KOPT-K1 (cell line): ENCODE results near the gene EWSR1.
A peak's percentile ranks its signal among the peaks of the same experiment; 100 is the strongest.
"Not testable (repeated sequence)": the region's sequence is repeated elsewhere in the genome, so short reads cannot be mapped to it uniquely, and the experiment has no call there.

ENCODE experiments used
- H3K27ac ChIP-seq: fragments of 200-600 bp; sonication (generic); 2 replicates; pipeline ENCODE4 v1.5.1; 2016; ENCODE audit warnings: antibody characterized with exemption, mild to moderate bottlenecking, low read depth, low read length; ENCODE audit not compliant: poor library complexity, severe bottlenecking
- H3K36me3 ChIP-seq: fragments of 200-600 bp; sonication (generic); 2 replicates; pipeline ENCODE4 v1.5.1; 2017; ENCODE audit warnings: antibody characterized with exemption, mild to moderate bottlenecking, low read length, moderate library complexity; ENCODE audit not compliant: insufficient read depth
- H3K9me3 ChIP-seq: fragments of 200-600 bp; sonication (generic); 2 replicates; pipeline ENCODE4 v1.5.1; 2017; ENCODE audit warnings: antibody characterized with exemption, low read length, mild to moderate bottlenecking; ENCODE audit not compliant: insufficient read depth, poor library complexity, severe bottlenecking

EWSR1 gene

GRCh38 chr22:29240481-29240880 lies 27.6 kb upstream of the EWSR1 start:
- not testable (repeated sequence) for H3K27ac ChIP-seq
- Histone ChIP-seq H3K36me3 (peaks cover 44% of the 10 kb centered on the region), H3K9me3 (peaks cover 51% of the 10 kb centered on the region)

- peaks cover 44% of the 10 kb centered on the region for H3K36me3 ChIP-seq
- H3K27ac ChIP-seq, result no peak overlapping the region
- H3K9me3 ChIP-seq, result peaks cover 48% of the 10 kb centered on the region
These were observed 24.1 kb upstream of the EWSR1 start for GRCh38 chr22:29243874-29244446.

GRCh38 chr22:29244785-29245625 lies 23.1 kb upstream of the EWSR1 start:
- H3K36me3 ChIP-seq, result peaks cover 36% of the 10 kb centered on the region
- peaks cover 38% of the 10 kb centered on the region for H3K9me3 ChIP-seq
- H3K27ac ChIP-seq, result peak overlapping the region; percentile 45

GRCh38 chr22:29245626-29246385 lies 22.3 kb upstream of the EWSR1 start:
- H3K36me3 ChIP-seq, result peaks cover 30% of the 10 kb centered on the region
- H3K9me3 ChIP-seq, result peaks cover 30% of the 10 kb centered on the region
- peak overlapping the region; percentile 45 for H3K27ac ChIP-seq

GRCh38 chr22:29247891-29248290 lies 20.2 kb upstream of the EWSR1 start:
- H3K9me3 ChIP-seq, H3K27ac ChIP-seq: not testable (repeated sequence)
- peaks cover 12% of the 10 kb centered on the region; the same call in 1 of the 2 replicates for H3K36me3 ChIP-seq

- Histone ChIP-seq H3K36me3 (no peaks in the 10 kb centered on the region), H3K27ac (no peak overlapping the region), H3K9me3 (no peaks in the 10 kb centered on the region)
These were observed 16.8 kb upstream of the EWSR1 start for GRCh38 chr22:29251265-29251664.

GRCh38 chr22:29251981-29252911 lies 15.8 kb upstream of the EWSR1 start:
- H3K27ac ChIP-seq, result no peak overlapping the region
- H3K9me3 ChIP-seq, result no peaks in the 10 kb centered on the region
- H3K36me3 ChIP-seq, result no peaks in the 10 kb centered on the region

- H3K36me3 ChIP-seq, result peaks cover 12% of the 10 kb centered on the region; the same call in 1 of the 2 replicates
- H3K27ac ChIP-seq, result peak overlapping the region; percentile 37
- H3K9me3 ChIP-seq, result no peaks in the 10 kb centered on the region
These were observed 14.3 kb upstream of the EWSR1 start for GRCh38 chr22:29253561-29254285.

GRCh38 chr22:29254286-29254660 lies 13.8 kb upstream of the EWSR1 start:
- Histone ChIP-seq H3K36me3 (peaks cover 18% of the 10 kb centered on the region), H3K9me3 (no peaks in the 10 kb centered on the region), H3K27ac (peak overlapping the region; percentile 37)

GRCh38 chr22:29255064-29255621 lies 12.9 kb upstream of the EWSR1 start:
- Histone ChIP-seq H3K36me3 (peaks cover 26% of the 10 kb centered on the region), H3K9me3 (no peaks in the 10 kb centered on the region), H3K27ac (peak overlapping the region; percentile 37)

- no peak overlapping the region for H3K27ac ChIP-seq
- H3K9me3 ChIP-seq, result no peaks in the 10 kb centered on the region
- peaks cover 35% of the 10 kb centered on the region for H3K36me3 ChIP-seq
These were observed 11.3 kb upstream of the EWSR1 start for GRCh38 chr22:29256606-29257325.

GRCh38 chr22:29257751-29258181 lies 10.3 kb upstream of the EWSR1 start:
- H3K9me3 ChIP-seq, result no peaks in the 10 kb centered on the region
- H3K27ac ChIP-seq, result no peak overlapping the region
- peaks cover 35% of the 10 kb centered on the region for H3K36me3 ChIP-seq
